SU-DHL-6 (cell line): ENCODE results near the gene SNRPD3.

Experiments
- CTCF ChIP-seq: fragments of 200-600 bp; sonication (generic); IDR thresholded peaks from one replicate; pipeline ENCODE4 v1.5.1; 2017; ENCODE audit warnings: antibody characterized with exemption, mild to moderate bottlenecking, low read length, moderate library complexity; ENCODE audit not compliant: insufficient read depth, poor library complexity, severe bottlenecking
- EZH2phosphoT487 ChIP-seq: fragments of 200-600 bp; sonication (generic), shearing (Covaris generic); conservative IDR thresholded peaks from 2 replicates; pipeline ENCODE4 v1.6.1; 2018; ENCODE audit warnings: mild to moderate bottlenecking, antibody characterized with exemption, low read length, moderate library complexity, mixed read lengths

GRCh38 chr22:24587251-24587650 is 31.5 kb downstream of the SNRPD3 start:
- no peak for TF ChIP-seq CTCF
- TF ChIP-seq EZH2phosphoT487, result no peak
